Mesenchymal stem cell (in vitro differentiated cells and primary cell): ENCODE measurements around the gene PRKG1.

ENCODE experiments used
- DNase-seq: peaks from one replicate; pipeline ENCODE4 v3.0.0-alpha.2; 2013
- H2AFZ ChIP-seq: one replicate; pipeline ENCODE4 v1.6.1; 2013; ENCODE audit warnings: low read depth, mild to moderate bottlenecking, control low read depth, inconsistent platforms, low read length, moderate library complexity
- H2AK5ac ChIP-seq: 2 replicates; pipeline ENCODE4 v1.6.1; 2013; ENCODE audit warnings: low read length, moderate library complexity, mild to moderate bottlenecking, inconsistent platforms; ENCODE audit not compliant: severe bottlenecking
- H2BK120ac ChIP-seq: one replicate; pipeline ENCODE4 v1.6.1; 2013; ENCODE audit warnings: low read depth, mild to moderate bottlenecking, inconsistent platforms, low read length, moderate library complexity
- H2BK12ac ChIP-seq, 2 experiments: one replicate each; pipeline ENCODE4 v1.6.1; 2013; ENCODE audit warnings: inconsistent platforms in 2 of 2, low read length in 2 of 2, mild to moderate bottlenecking in 2 of 2, moderate library complexity in 2 of 2, control low read depth in 1 of 2
- H2BK15ac ChIP-seq: one replicate; pipeline ENCODE4 v1.6.1; 2013; ENCODE audit warnings: mild to moderate bottlenecking, low read depth, inconsistent platforms; ENCODE audit not compliant: poor library complexity, severe bottlenecking
- H2BK5ac ChIP-seq: 2 replicates; pipeline ENCODE4 v1.6.1; 2013; ENCODE audit warnings: low read depth, mild to moderate bottlenecking, low read length, control low read depth, inconsistent platforms; ENCODE audit not compliant: poor library complexity, severe bottlenecking
- H3K14ac ChIP-seq, 2 experiments: one replicate each; pipeline ENCODE4 v1.6.1; 2013; ENCODE audit warnings: inconsistent platforms in 2 of 2, low read length in 2 of 2, control low read depth in 1 of 2, mild to moderate bottlenecking in 1 of 2, moderate library complexity in 1 of 2
- H3K18ac ChIP-seq, 2 experiments: one replicate each; pipeline ENCODE4 v1.6.1; 2013; ENCODE audit warnings: inconsistent platforms in 2 of 2, low read length in 2 of 2, control low read depth in 1 of 2, low read depth in 1 of 2, mild to moderate bottlenecking in 1 of 2
- H3K23ac ChIP-seq, 2 experiments: one replicate each; pipeline ENCODE4 v1.6.1; 2013; ENCODE audit warnings: inconsistent platforms in 2 of 2, low read length in 2 of 2, mild to moderate bottlenecking in 2 of 2, moderate library complexity in 2 of 2, control low read depth in 1 of 2
- H3K27ac ChIP-seq: 2 replicates; pipeline ENCODE4 v1.5.1; 2013; ENCODE audit warnings: mild to moderate bottlenecking, moderate library complexity, low read length, control low read depth, inconsistent platforms; ENCODE audit not compliant: poor library complexity, severe bottlenecking
- H3K27me3 ChIP-seq, 2 experiments: 2 replicates each; pipeline versions ENCODE4 v1.6.1 to v1.7.0; 2013; ENCODE audit warnings: low read length in 2 of 2, mild to moderate bottlenecking in 2 of 2, moderate library complexity in 2 of 2, control low read depth in 1 of 2, inconsistent platforms in 1 of 2; ENCODE audit not compliant: control insufficient read depth in 1 of 2, insufficient read depth in 1 of 2
- H3K36me3 ChIP-seq, 2 experiments: 2 replicates each; pipeline versions ENCODE4 v1.6.1 to v1.7.0; 2013; ENCODE audit warnings: low read length in 2 of 2, control low read depth in 1 of 2, inconsistent platforms in 1 of 2, low read depth in 1 of 2, mild to moderate bottlenecking in 1 of 2; ENCODE audit not compliant: insufficient read depth in 2 of 2, control insufficient read depth in 1 of 2
- H3K4ac ChIP-seq, 2 experiments: one replicate each; pipeline ENCODE4 v1.6.1; 2013; ENCODE audit warnings: inconsistent platforms in 2 of 2, low read length in 2 of 2, mild to moderate bottlenecking in 2 of 2, moderate library complexity in 2 of 2, control low read depth in 1 of 2, low read depth in 1 of 2
- H3K4me1 ChIP-seq: 2 replicates; pipeline ENCODE4 v1.6.1; 2013; ENCODE audit warnings: low read depth, low read length, control low read depth; ENCODE audit not compliant: control insufficient read depth, insufficient read depth
- H3K4me2 ChIP-seq: 2 replicates; pipeline ENCODE4 v1.6.1; 2013; ENCODE audit warnings: low read length, mild to moderate bottlenecking, inconsistent platforms; ENCODE audit not compliant: poor library complexity, severe bottlenecking
- H3K4me3 ChIP-seq, 2 experiments: 2 replicates each; pipeline versions ENCODE4 v1.5.1 to v1.7.0; 2013; ENCODE audit warnings: low read length in 2 of 2, mild to moderate bottlenecking in 2 of 2, control low read depth in 1 of 2, low read depth in 1 of 2; ENCODE audit not compliant: insufficient read depth in 1 of 2
- H3K79me1 ChIP-seq: replicated peaks from 2 replicates; pipeline ENCODE4 v1.6.1; 2013; ENCODE audit warnings: mild to moderate bottlenecking, control low read depth, low read length, inconsistent platforms; ENCODE audit not compliant: poor library complexity, severe bottlenecking
- H3K9ac ChIP-seq: 2 replicates; pipeline ENCODE4 v1.7.0; 2013; ENCODE audit warnings: mild to moderate bottlenecking, low read length, moderate library complexity
- H3K9me3 ChIP-seq: 2 replicates; pipeline ENCODE4 v1.7.0; 2013; ENCODE audit warnings: mild to moderate bottlenecking, low read length; ENCODE audit not compliant: control insufficient read depth
- H4K8ac ChIP-seq: one replicate; pipeline ENCODE4 v1.6.1; 2013; ENCODE audit warnings: inconsistent platforms, mild to moderate bottlenecking, low read length, moderate library complexity
- H4K91ac ChIP-seq: one replicate; pipeline ENCODE4 v1.6.1; 2013; ENCODE audit warnings: mild to moderate bottlenecking, low read length, inconsistent platforms
- WGBS: methylation state at CpG from one replicate; pipeline ENCODE4 v1.1.7; 2013; ENCODE audit warnings: mixed read lengths; 5-methylcytosine and 5-hydroxymethylcytosine counted together

The PRKG1 gene

DNA sequence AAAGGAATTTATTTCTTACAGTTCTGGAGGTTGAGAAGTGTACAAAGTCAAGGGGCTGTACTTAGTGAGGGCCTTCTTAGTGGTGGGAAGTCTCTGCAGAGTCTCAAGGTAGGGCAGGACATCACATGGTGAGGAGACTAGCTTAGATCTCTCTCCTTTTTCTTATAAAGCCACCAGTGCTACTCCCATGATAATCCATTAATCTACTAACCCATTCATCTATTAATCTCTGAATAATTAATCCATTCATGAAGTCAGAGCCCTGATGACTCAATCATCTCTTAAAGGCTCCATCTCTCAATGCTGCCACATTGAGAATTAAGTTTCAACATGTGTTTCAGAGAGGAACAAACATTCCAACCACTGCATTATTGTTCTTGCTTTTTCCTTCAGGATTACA lies 689.5 kb downstream of the PRKG1 start:
- Histone ChIP-seq H3K4me1 (no peaks in the 10 kb centered on the region), H4K91ac (no peak overlapping the region), H3K4me2 (no peak overlapping the region), H2BK12ac (no peak overlapping the region), H3K9ac (no peak overlapping the region), H3K79me1 (no peaks in the 10 kb centered on the region), H3K18ac (no peak overlapping the region), H3K27me3 (no peaks in the 10 kb centered on the region), H3K14ac (no peak overlapping the region), H3K27ac (no peak overlapping the region), H4K8ac (no peak overlapping the region), H3K4me3 (no peak overlapping the region), H3K23ac (no peak overlapping the region), H2BK120ac (no peak overlapping the region), H2BK5ac (no peak overlapping the region), H3K36me3 (no peaks in the 10 kb centered on the region), H2AFZ (no peak overlapping the region), H3K4ac (no peak overlapping the region), H2BK15ac (no peak overlapping the region), H2AK5ac (no peak overlapping the region), H3K9me3 (peaks cover 5% of the 10 kb centered on the region)
- DNase-seq = no peak

DNA sequence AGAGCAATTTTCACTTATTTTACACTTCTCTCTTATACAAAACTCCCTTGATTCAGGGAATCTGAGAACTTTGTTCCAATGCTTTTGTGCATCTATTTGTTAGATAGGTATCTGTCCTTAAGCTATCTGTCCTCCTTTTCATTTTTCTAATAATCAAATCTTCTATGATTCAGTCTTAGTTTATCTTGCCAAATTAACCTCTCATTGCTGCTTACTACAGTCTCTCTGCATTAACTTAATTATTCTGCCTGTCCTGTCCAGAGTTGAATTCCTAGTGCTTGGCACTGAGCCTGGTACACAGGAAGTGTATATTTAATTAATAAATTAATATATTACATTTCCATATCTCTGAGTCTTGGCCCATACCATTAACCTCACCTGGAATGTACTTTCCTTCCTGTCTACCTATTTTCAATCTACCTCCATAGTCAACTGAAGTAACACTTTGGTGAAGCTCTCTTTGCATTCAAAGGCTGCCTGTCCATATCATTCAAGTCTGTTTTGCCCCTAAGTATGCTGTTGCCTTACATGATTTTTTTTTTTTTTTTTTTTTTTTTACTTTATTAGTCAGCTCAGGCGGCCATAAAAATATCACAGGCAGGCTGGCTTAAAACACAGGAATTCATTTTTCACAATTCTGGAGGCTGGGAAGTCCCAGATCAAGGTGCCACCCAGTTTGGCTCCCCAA lies 691.1 kb downstream of the PRKG1 start:
- WGBS = 92% methylated on average over 1 of the region's 1 CpG
- Histone ChIP-seq H2BK15ac (no peak overlapping the region), H3K23ac (no peak overlapping the region)

DNA sequence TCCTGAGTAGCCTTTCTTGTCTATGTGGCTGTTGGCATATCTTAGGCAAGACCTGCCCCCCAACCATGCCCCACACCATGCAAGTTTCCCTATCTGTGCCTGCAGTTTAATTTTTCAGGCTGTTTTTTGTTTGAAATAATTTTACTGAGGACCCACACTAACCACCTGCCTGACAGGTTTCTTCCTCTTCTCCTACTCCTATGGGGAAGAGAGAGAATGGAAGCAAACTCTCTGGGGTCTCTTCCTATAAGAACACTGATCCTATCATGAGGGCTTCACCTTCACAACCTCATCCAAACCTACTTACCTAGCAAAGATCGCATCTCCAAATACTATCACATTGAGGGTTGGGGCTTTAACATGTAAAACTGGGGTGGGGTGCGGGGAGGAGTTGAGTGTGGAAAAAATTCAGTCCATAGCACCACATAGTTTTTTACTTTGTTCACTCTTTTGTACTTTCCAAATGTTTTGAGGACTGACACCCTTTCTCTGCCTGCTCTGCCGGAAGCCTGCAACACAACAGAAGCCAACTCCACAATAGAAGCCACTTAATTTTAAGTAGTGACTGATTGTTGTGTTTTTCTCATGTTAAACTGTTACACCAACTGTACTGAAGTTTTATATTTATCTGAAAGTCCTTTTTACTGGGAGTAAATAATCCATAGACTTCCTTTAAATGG lies 692.3 kb downstream of the PRKG1 start:
- H3K4me2 ChIP-seq = no peak overlapping the region
- DNase-seq = no peak
- no peak overlapping the region for H3K27ac ChIP-seq
- no peak overlapping the region for H3K18ac ChIP-seq
- no peak overlapping the region for H2AK5ac ChIP-seq
- no peaks in the 10 kb centered on the region for H3K4me1 ChIP-seq
- H3K23ac ChIP-seq = no peak overlapping the region
- no peak overlapping the region for H2BK15ac ChIP-seq
- no peak overlapping the region for H3K4ac ChIP-seq
- H2BK5ac ChIP-seq = no peak overlapping the region
- no peak overlapping the region for H2AFZ ChIP-seq
- 100% methylated on average over 1 of the region's 3 CpGs for WGBS
- H2BK12ac ChIP-seq = no peak overlapping the region
- H3K4me3 ChIP-seq = no peak overlapping the region
- no peak overlapping the region for H3K9ac ChIP-seq
- H3K14ac ChIP-seq = no peak overlapping the region
- no peak overlapping the region for H4K8ac ChIP-seq
- H4K91ac ChIP-seq = no peak overlapping the region
- H3K36me3 ChIP-seq = no peaks in the 10 kb centered on the region
- H3K79me1 ChIP-seq = no peaks in the 10 kb centered on the region
- no peak overlapping the region for H2BK120ac ChIP-seq
- no peaks in the 10 kb centered on the region for H3K27me3 ChIP-seq
- peaks cover 5% of the 10 kb centered on the region for H3K9me3 ChIP-seq

More for the DNA sequence above, 691.1 kb downstream of the PRKG1 start:
- H3K4me1 ChIP-seq = no peaks in the 10 kb centered on the region
- H3K14ac ChIP-seq = no peak overlapping the region
- H4K91ac ChIP-seq = no peak overlapping the region
- no peak overlapping the region for H2BK5ac ChIP-seq
- no peak overlapping the region for H3K9ac ChIP-seq
- no peaks in the 10 kb centered on the region for H3K27me3 ChIP-seq
- no peak overlapping the region for H3K18ac ChIP-seq
- no peak overlapping the region for H2BK120ac ChIP-seq
- peaks cover 5% of the 10 kb centered on the region for H3K9me3 ChIP-seq
- no peak overlapping the region for H3K4me3 ChIP-seq
- H4K8ac ChIP-seq = no peak overlapping the region
- H2AFZ ChIP-seq = no peak overlapping the region
- no peak overlapping the region for H2AK5ac ChIP-seq
- no peak overlapping the region for H3K27ac ChIP-seq
- no peak for DNase-seq
- H3K4me2 ChIP-seq = no peak overlapping the region
- H3K79me1 ChIP-seq = no peaks in the 10 kb centered on the region
- H3K36me3 ChIP-seq = no peaks in the 10 kb centered on the region
- H2BK12ac ChIP-seq = no peak overlapping the region
- H3K4ac ChIP-seq = no peak overlapping the region

DNA sequence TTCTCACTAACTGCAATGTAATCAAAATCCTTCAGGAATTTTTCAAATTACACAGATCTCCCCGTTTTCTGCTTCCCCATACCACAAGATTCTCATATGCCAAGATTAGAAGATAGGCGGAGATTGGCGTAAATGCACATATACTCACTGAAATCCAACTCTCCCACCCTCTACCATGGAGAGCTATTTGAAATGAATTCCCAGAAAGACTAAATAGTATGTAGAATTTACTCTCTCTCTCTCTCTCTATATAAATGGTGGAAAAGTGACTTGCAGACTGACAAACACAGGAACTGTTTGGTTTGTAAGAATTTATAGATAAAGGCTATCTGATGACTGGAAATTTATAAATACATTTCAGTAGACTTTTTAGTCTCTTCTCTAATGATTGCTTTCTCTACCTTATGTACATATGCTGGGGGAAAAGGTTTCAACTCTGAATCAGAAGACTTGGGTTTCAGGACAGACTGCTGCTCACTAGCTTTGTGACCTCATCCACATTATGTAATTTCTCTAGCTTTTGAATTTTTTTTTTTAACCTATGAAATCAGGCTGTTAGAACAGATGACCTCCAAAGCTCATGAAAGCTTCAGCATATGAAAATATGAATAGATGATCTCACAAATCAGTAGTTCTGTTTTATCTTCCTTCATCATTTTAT lies 692.9 kb downstream of the PRKG1 start:
- 89% methylated on average over 1 of the region's 3 CpGs for WGBS
- Histone ChIP-seq H3K27ac (no peak overlapping the region), H3K9me3 (peaks cover 5% of the 10 kb centered on the region), H2BK5ac (no peak overlapping the region), H3K27me3 (no peaks in the 10 kb centered on the region), H2AFZ (no peak overlapping the region), H4K91ac (no peak overlapping the region), H3K9ac (no peak overlapping the region), H2BK120ac (no peak overlapping the region), H3K4me3 (no peak overlapping the region), H3K18ac (no peak overlapping the region), H2BK15ac (no peak overlapping the region), H2AK5ac (no peak overlapping the region), H3K36me3 (no peaks in the 10 kb centered on the region), H3K14ac (no peak overlapping the region), H3K4ac (no peak overlapping the region), H3K4me1 (no peaks in the 10 kb centered on the region), H3K23ac (no peak overlapping the region), H2BK12ac (no peak overlapping the region), H3K79me1 (no peaks in the 10 kb centered on the region), H4K8ac (no peak overlapping the region), H3K4me2 (no peak overlapping the region)
- DNase-seq = no peak
